PFSK-1 (cell line): Measurements from ENCODE around the gene C1QTNF4.

Experiments
- FOXP2 ChIP-seq: optimal IDR thresholded peaks from 2 replicates; pipeline ENCODE3; 2011; ENCODE audit warnings: borderline replicate concordance, control low read depth, inconsistent platforms; ENCODE audit not compliant: insufficient read depth; ENCODE audit errors: extremely low read length, extremely low read depth
- POLR2AphosphoS5 ChIP-seq: IDR thresholded peaks from 2 replicates; pipeline ENCODE4 v1.6.1; 2012; ENCODE audit warnings: low read depth, mild to moderate bottlenecking, control low read depth, low read length, moderate library complexity
- SIN3A ChIP-seq: IDR thresholded peaks from 2 replicates; pipeline ENCODE4 v1.6.1; 2012; ENCODE audit warnings: mild to moderate bottlenecking, low read length, moderate library complexity, borderline replicate concordance; ENCODE audit not compliant: insufficient read depth
- TAF1 ChIP-seq: IDR thresholded peaks from 2 replicates; pipeline ENCODE4 v1.6.1; 2012; ENCODE audit warnings: low read length, control low read depth, borderline replicate concordance; ENCODE audit not compliant: insufficient read depth

DNA sequence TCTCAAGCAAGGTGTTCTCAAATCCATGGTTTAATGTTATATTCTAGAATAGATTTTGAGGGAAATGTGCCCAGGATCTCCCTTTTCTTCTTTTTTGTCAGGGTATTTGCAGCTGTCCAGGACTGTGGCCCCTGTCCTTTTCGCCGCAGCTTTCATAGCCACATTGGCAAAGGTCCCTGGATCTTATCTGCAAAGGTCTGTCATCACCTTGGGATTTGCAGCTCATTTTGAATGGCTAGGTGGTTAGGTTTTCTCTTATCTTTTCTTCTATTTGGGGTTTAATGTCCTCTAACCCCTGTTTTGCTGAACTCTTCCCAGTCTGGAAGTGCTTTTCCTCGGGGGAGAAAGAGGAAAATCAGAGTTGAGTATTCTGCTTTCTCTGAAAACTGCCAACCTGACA, 11.7 kb upstream of the C1QTNF4 start:
- TF ChIP-seq SIN3A (no peak), TAF1 (no peak), POLR2AphosphoS5 (no peak), FOXP2 (no peak)
